ENCODE results near the gene TMEM184C.

The TMEM184C gene

DNA sequence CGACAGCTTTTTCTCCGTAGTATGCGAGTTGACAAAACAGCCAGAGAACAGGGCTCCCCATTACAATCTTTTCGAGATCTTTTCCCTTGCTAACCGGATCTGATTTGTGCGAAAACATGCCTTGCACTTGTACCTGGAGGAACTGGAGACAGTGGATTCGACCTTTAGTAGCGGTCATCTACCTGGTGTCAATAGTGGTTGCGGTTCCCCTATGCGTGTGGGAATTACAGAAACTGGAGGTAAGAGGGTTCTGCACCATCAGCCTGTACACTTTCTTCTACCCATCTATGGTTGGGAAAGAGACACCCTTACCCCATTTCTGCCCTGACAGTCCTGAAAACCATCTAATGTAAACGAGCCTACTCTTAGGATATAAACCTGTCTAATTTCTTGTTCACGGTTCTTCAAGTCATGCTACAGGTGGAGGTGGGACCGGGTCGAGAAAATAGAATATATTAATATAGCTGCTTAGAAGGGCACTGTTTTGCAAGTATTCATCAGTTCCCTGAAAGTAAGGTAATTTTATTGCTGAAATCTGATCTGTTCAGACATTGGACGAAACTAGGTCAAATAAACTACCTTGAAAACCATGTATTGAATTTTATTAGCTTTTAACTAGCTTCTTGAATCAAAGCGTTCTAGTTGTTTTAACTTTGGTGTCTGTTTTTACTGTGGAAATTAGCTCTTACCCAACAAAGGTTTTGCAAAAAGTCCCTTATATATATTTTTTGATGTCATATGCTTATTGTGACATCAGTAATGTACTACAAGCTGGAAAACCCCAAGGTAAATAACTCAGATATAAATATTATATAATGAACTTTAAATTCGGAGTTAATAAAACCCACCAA is 869 bp downstream of the TMEM184C start:
- H3K4me3 ChIP-seq (ENCODE audit: low read length) = peak overlapping the region; percentile 77
- H3K4me1 ChIP-seq (ENCODE audit: insufficient read depth, low read length) = peaks cover 18% of the 10 kb centered on the region
- peak overlapping the region; percentile 17 for H2AFZ ChIP-seq (ENCODE audit: low read depth, low read length)
- H3K9me3 ChIP-seq (ENCODE audit: low read length) = no peaks in the 10 kb centered on the region
- H3K27me3 ChIP-seq (ENCODE audit: insufficient read depth, low read length) = no peaks in the 10 kb centered on the region
- peaks cover 13% of the 10 kb centered on the region for H3K36me3 ChIP-seq (ENCODE audit: insufficient read depth, low read length)

GRCh38 chr4:147620315-147620714 is 3.1 kb downstream of the TMEM184C start:
- H3K27me3 ChIP-seq (ENCODE audit: insufficient read depth, low read length) = no peaks in the 10 kb centered on the region
- H3K36me3 ChIP-seq (ENCODE audit: insufficient read depth, low read length) = peaks cover 28% of the 10 kb centered on the region
- H3K4me1 ChIP-seq (ENCODE audit: insufficient read depth, low read length) = peaks cover 18% of the 10 kb centered on the region
- no peaks in the 10 kb centered on the region for H3K9me3 ChIP-seq (ENCODE audit: low read length)
- H2AFZ ChIP-seq (ENCODE audit: low read depth, low read length) = no peak overlapping the region
- no peak overlapping the region for H3K4me3 ChIP-seq (ENCODE audit: low read length)

DNA sequence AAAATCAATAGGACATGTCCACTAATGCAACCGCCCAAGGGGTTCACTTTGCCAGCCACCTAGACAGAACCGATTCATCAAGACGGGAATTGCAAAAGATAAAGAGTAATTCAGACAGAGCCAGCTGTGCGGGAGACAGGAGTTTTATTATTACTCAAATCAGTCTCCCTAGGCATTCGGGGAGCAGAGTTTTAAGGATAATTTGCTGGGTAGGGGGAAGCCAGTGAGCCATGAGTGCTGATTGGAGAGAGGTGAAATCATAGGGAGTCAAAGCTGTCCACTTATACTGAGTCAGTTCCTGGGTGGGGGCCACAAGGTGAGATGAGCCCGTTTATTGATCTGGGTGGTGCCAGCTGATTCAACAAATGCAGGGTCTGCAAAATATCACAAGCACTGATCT is 8.5 kb downstream of the TMEM184C start:
- Histone ChIP-seq H2AFZ (ENCODE audit: low read depth, low read length) (no peak overlapping the region), H3K9me3 (ENCODE audit: low read length) (no peaks in the 10 kb centered on the region), H3K4me1 (ENCODE audit: insufficient read depth, low read length) (no peaks in the 10 kb centered on the region), H3K27me3 (ENCODE audit: insufficient read depth, low read length) (no peaks in the 10 kb centered on the region), H3K36me3 (ENCODE audit: insufficient read depth, low read length) (peaks cover 69% of the 10 kb centered on the region), H3K4me3 (ENCODE audit: low read length) (no peak overlapping the region)

DNA sequence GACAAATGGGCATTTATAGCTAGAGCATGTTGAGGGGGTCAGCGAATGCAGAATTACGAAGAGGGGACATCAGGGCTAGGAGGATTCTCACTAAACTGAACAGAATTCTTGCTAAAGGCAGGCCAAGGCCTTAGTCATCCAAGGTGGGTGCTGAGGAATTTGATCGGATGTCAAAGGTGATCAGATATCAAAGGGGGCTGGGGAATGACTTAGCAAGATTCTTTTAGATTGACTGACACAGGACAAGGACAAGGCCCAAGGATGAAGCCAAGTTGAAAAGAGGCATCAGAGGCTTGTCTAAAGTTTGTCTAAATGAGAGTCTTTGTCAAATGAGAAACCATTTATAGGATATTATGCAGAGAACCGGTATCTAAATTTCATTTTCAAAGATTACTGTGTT is 9.7 kb downstream of the TMEM184C start:
- Histone ChIP-seq H3K36me3 (ENCODE audit: insufficient read depth, low read length) (peaks cover 72% of the 10 kb centered on the region), H3K9me3 (ENCODE audit: low read length) (no peaks in the 10 kb centered on the region), H3K27me3 (ENCODE audit: insufficient read depth, low read length) (no peaks in the 10 kb centered on the region), H2AFZ (ENCODE audit: low read depth, low read length) (no peak overlapping the region), H3K4me3 (ENCODE audit: low read length) (no peak overlapping the region), H3K4me1 (ENCODE audit: insufficient read depth, low read length) (no peaks in the 10 kb centered on the region)

GRCh38 chr4:147628415-147628814 is 11.2 kb downstream of the TMEM184C start:
- no peak overlapping the region for H3K4me3 ChIP-seq (ENCODE audit: low read length)
- H3K4me1 ChIP-seq (ENCODE audit: insufficient read depth, low read length) = no peaks in the 10 kb centered on the region
- H2AFZ ChIP-seq (ENCODE audit: low read depth, low read length) = no peak overlapping the region
- H3K9me3 ChIP-seq (ENCODE audit: low read length) = no peaks in the 10 kb centered on the region
- H3K27me3 ChIP-seq (ENCODE audit: insufficient read depth, low read length) = no peaks in the 10 kb centered on the region
- H3K36me3 ChIP-seq (ENCODE audit: insufficient read depth, low read length) = peaks cover 80% of the 10 kb centered on the region

DNA sequence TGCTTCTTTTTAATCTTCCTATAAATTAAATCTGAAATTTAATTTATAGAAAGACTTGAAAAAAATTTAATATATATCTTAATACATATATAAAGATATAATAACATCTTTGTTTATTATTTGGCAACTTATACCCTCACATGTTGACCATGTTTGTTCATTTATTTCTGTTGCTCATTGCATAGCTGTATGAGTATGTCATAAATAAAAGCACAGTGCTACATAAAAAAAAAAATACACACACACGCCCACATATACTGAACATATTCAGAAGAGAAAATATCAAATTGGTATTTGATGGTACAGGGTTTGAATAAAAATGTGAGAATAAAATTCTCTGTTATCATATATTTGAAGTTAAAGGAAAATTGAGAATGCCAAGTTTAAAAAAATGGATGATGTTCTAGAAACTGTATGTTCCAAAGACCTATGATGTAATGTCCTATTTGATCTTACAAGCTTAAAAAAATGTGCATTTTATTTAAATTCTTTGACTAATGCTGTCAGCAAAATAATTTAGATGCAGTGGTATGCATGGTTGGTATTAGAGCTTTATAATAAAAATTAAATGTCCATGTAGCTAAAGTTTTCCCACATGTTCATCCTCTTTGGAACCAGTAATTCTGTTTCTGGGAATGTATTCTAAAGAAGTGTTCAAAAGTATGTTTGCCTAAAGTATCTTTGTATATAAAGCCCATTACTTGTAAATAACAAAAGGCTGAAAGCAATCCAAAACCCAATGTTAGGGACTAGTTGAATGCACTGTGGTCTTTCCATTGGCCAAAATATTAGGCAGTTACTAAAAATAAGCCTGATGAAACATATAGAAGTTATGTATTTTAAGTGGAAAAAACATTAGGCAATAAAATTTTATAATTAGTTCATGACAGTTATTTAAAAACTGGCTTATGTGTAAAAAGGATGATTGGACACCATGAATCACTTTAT is 12.9 kb downstream of the TMEM184C start:
- H3K4me3 ChIP-seq (ENCODE audit: low read length) = no peak overlapping the region
- no peaks in the 10 kb centered on the region for H3K9me3 ChIP-seq (ENCODE audit: low read length)
- peaks cover 82% of the 10 kb centered on the region for H3K36me3 ChIP-seq (ENCODE audit: insufficient read depth, low read length)
- H3K4me1 ChIP-seq (ENCODE audit: insufficient read depth, low read length) = no peaks in the 10 kb centered on the region
- H2AFZ ChIP-seq (ENCODE audit: low read depth, low read length) = no peak overlapping the region
- no peaks in the 10 kb centered on the region for H3K27me3 ChIP-seq (ENCODE audit: insufficient read depth, low read length)

GRCh38 chr4:147633113-147633512 is 15.9 kb downstream of the TMEM184C start:
- Histone ChIP-seq H3K27me3 (ENCODE audit: insufficient read depth, low read length) (no peaks in the 10 kb centered on the region), H3K9me3 (ENCODE audit: low read length) (no peaks in the 10 kb centered on the region), H3K4me3 (ENCODE audit: low read length) (no peak overlapping the region), H3K36me3 (ENCODE audit: insufficient read depth, low read length) (peaks cover 82% of the 10 kb centered on the region), H2AFZ (ENCODE audit: low read depth, low read length) (no peak overlapping the region), H3K4me1 (ENCODE audit: insufficient read depth, low read length) (no peaks in the 10 kb centered on the region)

- H2AFZ ChIP-seq (ENCODE audit: low read depth, low read length) = no peak overlapping the region
- no peaks in the 10 kb centered on the region for H3K9me3 ChIP-seq (ENCODE audit: low read length)
- no peaks in the 10 kb centered on the region for H3K27me3 ChIP-seq (ENCODE audit: insufficient read depth, low read length)
- H3K4me3 ChIP-seq (ENCODE audit: low read length) = no peak overlapping the region
- H3K36me3 ChIP-seq (ENCODE audit: insufficient read depth, low read length) = peaks cover 80% of the 10 kb centered on the region
- no peaks in the 10 kb centered on the region for H3K4me1 ChIP-seq (ENCODE audit: insufficient read depth, low read length)
Observed at GRCh38 chr4:147633643-147634042, 16.4 kb downstream of the TMEM184C start.

DNA sequence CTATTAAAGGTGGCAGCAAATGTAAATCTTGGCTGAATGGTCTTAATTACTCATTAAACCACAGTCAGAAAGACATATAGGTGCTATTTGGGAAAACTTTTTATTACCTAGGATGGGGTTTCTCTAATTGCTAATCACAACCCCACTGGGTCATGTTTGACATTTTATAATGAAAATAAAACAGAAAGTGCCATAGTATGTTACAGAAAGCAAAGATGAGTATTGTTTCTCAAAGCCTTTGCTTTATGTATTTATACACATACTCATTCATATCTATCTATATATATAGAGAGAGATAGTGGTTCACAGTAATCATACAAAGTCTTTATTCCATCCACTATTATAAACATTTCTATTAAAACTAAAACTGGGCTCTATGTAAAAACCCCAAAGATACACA is 18.2 kb downstream of the TMEM184C start:
- Histone ChIP-seq H3K36me3 (ENCODE audit: insufficient read depth, low read length) (peaks cover 71% of the 10 kb centered on the region), H3K9me3 (ENCODE audit: low read length) (no peaks in the 10 kb centered on the region), H2AFZ (ENCODE audit: low read depth, low read length) (no peak overlapping the region), H3K27me3 (ENCODE audit: insufficient read depth, low read length) (no peaks in the 10 kb centered on the region), H3K4me3 (ENCODE audit: low read length) (no peak overlapping the region), H3K4me1 (ENCODE audit: insufficient read depth, low read length) (no peaks in the 10 kb centered on the region)

GRCh38 chr4:147638365-147638764 is 21.2 kb downstream of the TMEM184C start:
- H3K27me3 ChIP-seq (ENCODE audit: insufficient read depth, low read length) = no peaks in the 10 kb centered on the region
- peaks cover 55% of the 10 kb centered on the region for H3K36me3 ChIP-seq (ENCODE audit: insufficient read depth, low read length)
- no peaks in the 10 kb centered on the region for H3K4me1 ChIP-seq (ENCODE audit: insufficient read depth, low read length)
- no peak overlapping the region for H3K4me3 ChIP-seq (ENCODE audit: low read length)
- H3K9me3 ChIP-seq (ENCODE audit: low read length) = no peaks in the 10 kb centered on the region
- no peak overlapping the region for H2AFZ ChIP-seq (ENCODE audit: low read depth, low read length)

GRCh38 chr4:147638942-147639341 is 21.7 kb downstream of the TMEM184C start:
- H3K36me3 ChIP-seq (ENCODE audit: insufficient read depth, low read length) = peaks cover 50% of the 10 kb centered on the region
- H2AFZ ChIP-seq (ENCODE audit: low read depth, low read length) = no peak overlapping the region
- H3K9me3 ChIP-seq (ENCODE audit: low read length) = no peaks in the 10 kb centered on the region
- no peaks in the 10 kb centered on the region for H3K4me1 ChIP-seq (ENCODE audit: insufficient read depth, low read length)
- no peaks in the 10 kb centered on the region for H3K27me3 ChIP-seq (ENCODE audit: insufficient read depth, low read length)
- H3K4me3 ChIP-seq (ENCODE audit: low read length) = no peak overlapping the region

GRCh38 chr4:147639388-147639787 is 22.2 kb downstream of the TMEM184C start:
- H3K27me3 ChIP-seq (ENCODE audit: insufficient read depth, low read length) = no peaks in the 10 kb centered on the region
- H3K9me3 ChIP-seq (ENCODE audit: low read length) = no peaks in the 10 kb centered on the region
- H3K36me3 ChIP-seq (ENCODE audit: insufficient read depth, low read length) = peaks cover 46% of the 10 kb centered on the region
- H3K4me3 ChIP-seq (ENCODE audit: low read length) = no peak overlapping the region
- H2AFZ ChIP-seq (ENCODE audit: low read depth, low read length) = no peak overlapping the region
- no peaks in the 10 kb centered on the region for H3K4me1 ChIP-seq (ENCODE audit: insufficient read depth, low read length)

DNA sequence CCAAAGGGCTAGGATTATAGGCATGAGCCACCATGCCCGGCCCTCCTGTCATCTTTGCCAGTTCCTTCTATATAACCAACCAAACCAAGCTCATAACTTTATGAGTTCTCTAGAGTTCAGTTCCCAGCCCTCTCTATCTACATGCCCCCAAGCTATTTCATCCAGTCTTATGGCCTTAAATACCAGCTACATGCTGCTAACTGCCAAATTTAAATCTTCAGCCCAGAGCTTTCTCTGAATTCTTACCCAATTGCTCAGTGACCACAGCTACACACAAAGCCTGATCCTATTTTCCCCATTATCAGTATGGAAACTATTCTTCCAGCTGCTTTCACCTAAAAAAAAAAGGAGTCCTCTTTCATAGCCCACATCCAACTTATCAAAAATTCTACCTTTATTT is 23.1 kb downstream of the TMEM184C start:
- Histone ChIP-seq H3K36me3 (ENCODE audit: insufficient read depth, low read length) (peaks cover 36% of the 10 kb centered on the region), H3K27me3 (ENCODE audit: insufficient read depth, low read length) (no peaks in the 10 kb centered on the region), H3K9me3 (ENCODE audit: low read length) (no peaks in the 10 kb centered on the region), H3K4me3 (ENCODE audit: low read length) (no peak overlapping the region), H2AFZ (ENCODE audit: low read depth, low read length) (no peak overlapping the region), H3K4me1 (ENCODE audit: insufficient read depth, low read length) (no peaks in the 10 kb centered on the region)
